ENCODE data around the gene NOXA1.

The NOXA1 gene

DNA sequence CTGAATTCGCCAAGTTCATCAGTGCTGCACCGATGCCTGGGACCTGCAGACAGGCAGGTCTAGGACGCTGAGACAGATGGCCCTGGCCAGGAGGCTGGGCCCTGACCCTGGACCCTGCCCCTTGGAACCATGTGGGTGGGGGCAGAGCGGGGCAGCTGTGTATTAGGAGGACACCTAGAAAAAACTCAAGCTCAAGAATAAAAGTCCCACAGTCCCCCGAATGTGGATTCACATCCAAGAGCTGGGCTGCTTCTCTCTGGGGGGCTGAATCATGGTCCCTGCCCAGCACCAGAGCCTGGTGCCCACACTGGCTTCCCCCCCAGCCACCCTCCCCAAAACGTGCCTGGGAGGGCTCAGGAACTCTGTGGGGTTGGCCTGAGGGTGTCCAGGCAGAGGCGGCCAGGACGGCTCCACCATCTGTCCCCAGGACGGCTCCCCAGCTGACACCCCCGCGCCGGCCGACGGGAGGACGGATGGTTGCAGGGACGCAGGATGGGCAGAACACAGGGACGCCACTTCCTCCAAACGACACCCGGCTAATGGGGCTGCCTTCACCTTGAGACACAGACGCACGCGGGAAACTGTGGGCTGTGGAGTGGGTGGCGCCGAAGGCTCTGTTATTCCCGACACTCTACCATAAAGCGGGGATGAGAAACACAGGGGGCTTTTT is 35.2 kb upstream of the NOXA1 start:
- no peak for DNase-seq (ENCODE audit: low read depth)

DNA sequence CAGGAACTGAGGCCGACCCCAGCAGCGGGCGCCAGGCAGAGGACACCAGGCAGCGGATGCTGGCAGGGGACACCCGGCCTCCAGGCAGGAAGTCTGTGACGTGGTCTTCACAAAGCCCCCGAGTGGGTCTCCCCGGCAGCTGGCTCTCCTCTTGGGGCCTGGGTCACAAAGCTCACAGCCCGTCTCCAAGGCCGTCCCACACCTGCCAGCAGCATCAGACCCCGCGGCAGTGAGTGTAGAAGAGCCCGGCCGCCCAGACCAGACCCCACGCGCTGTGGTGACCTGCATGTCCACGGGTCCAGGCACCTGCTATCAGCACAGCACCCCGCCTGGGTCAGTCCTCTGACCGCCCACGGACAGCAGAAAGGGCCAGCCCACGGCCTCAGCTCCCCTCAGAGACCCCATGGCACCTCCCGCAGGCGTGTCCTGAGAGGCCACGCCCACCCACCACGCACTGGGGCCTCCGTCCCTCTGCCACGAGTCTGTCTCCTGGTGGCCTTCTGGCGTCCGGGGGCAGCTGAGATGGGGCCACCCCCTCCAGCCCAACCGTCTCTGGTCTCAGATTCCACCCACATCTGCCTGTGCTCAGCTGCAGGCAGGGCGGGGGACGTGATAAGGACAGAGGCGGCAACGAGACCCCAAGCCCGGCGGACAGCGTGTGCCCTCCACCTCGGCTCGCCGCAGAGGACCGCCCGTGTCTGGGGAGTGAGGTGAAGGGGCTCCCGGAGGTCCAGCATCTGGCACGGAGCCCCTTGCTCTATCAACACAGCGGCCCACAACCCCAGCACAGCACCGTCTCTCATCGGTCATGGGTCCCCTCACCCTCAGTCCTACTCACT is 34.4 kb upstream of the NOXA1 start:
- DNase-seq (ENCODE audit: low read depth): no peak

- no peak for DNase-seq (ENCODE audit: low read depth)
Measured at GRCh38 chr9:137389428-137389746, 33.8 kb upstream of the NOXA1 start.

- no peak for DNase-seq (ENCODE audit: low read depth)
Measured at GRCh38 chr9:137390553-137391410, 32.4 kb upstream of the NOXA1 start.

GRCh38 chr9:137391411-137391754 is 31.8 kb upstream of the NOXA1 start:
- DNase-seq (ENCODE audit: low read depth): no peak

DNA sequence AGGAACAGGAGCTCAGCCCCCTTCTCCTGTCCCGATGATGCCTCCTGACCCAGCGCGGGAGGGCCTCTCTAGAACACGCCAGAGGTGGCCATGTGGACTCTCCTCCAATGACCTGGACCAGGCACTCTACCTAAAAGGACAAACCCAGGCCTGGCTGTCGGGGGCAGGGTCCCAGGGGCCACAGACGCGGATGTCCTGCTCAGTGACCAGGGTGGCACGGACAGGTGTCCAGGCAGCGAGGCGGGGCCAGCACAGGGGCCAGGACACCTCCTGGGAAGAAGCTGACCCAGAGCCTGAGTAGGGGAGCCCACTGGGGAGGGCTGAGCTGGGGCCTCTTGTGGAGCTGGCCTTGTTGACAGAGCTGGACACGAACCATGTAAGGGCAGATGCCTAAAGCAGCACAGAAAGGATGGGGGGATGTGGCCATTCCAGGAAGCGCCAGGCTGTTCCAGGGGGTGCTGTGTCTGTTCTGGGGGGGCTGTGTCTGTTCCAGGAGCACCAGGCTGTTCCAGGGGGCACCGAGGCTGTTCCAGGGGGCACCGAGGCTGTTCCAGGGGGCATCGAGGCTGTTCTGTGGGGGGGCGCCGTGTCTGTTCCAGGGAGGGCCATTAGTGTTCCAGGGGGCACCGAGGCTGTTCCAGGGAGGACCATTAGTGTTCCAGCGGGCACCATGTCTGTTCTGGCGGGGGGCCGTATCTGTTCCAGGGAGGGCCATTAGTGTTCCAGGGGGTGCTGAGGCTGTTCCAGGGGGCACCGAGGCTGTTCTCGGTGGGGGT is 30.8 kb upstream of the NOXA1 start:
- no peak for DNase-seq (ENCODE audit: low read depth)

GRCh38 chr9:137393176-137394150 is 29.7 kb upstream of the NOXA1 start:
- no peak for DNase-seq (ENCODE audit: low read depth)

DNA sequence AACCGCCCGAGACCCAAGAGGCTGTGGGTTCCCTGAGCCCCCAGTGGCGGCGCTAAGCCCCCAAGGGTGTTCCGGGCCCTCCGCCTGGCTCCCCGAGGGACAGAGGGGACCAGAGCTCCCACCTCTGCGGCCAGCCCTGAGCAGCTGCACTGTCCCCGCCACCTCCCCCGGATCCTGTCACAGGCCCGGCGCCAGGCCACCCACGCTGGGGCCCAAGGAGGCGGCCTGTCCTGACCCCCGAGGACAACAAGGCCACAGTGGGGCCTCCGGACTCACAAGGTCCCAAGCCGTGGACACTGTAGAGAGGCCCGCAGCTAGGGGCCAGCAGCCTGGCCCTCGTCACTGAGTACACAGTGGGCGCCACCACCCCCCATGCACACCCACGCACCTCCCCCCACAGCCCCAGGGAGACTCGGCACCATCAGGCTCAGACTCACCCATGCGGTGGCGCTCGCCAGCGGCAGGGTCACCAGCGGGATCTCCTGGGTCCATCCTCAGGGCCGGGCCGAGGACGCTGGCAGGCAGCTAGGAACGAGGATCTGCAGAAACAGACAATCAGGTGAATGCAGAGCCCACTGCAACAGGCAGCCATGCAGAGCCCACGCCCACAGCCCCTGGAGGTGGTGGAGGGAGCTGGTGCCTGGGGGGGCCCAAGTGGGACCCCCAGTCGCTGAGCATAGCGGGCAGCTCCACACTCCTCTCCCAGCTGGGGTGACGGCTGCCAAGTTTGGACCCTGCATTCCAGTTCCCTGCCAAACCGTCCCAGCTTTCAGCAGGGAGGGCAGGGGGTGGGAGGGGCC is 28.1 kb upstream of the NOXA1 start:
- no peak for DNase-seq (ENCODE audit: low read depth)

DNA sequence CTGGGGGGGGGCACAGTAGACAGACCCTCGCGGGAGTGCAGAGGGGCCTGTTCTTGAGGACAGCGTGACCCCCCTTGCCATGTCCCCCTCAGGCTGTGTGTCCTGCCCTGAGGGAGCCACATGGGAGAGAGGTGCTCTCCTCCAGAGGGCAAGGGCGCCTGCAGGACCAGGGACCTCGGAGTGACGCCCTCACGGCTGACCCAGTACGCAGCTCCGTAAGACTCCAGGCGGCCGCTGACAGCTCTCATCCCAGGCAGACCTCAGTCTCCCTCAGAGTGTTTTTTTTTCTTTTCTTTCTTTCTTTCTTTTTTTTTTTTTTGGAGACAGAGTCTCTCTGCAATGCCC is 27.6 kb upstream of the NOXA1 start:
- no peak for DNase-seq (ENCODE audit: low read depth)

DNA sequence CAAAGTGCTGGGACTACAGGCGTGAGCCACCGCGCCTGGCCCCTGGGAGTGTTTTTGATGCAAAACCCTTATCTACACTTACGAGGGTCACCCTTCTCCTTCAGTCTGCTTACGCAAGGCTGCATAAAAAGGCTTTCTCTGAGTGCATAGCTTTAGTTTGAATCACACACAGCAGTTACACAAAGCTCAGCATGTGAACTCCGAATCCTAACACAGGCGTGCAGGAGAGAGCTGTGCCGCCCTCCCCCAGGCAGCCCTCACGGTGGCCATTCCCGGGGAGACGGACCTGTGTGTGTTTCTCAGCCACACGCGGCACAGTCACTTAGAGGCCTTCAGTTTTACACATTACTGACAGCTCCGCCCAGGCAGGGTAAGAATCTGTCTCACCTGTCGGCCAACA is 27.0 kb upstream of the NOXA1 start:
- no peak for DNase-seq (ENCODE audit: low read depth)

GRCh38 chr9:137396634-137397367 is 26.4 kb upstream of the NOXA1 start:
- no peak for DNase-seq (ENCODE audit: low read depth)

DNA sequence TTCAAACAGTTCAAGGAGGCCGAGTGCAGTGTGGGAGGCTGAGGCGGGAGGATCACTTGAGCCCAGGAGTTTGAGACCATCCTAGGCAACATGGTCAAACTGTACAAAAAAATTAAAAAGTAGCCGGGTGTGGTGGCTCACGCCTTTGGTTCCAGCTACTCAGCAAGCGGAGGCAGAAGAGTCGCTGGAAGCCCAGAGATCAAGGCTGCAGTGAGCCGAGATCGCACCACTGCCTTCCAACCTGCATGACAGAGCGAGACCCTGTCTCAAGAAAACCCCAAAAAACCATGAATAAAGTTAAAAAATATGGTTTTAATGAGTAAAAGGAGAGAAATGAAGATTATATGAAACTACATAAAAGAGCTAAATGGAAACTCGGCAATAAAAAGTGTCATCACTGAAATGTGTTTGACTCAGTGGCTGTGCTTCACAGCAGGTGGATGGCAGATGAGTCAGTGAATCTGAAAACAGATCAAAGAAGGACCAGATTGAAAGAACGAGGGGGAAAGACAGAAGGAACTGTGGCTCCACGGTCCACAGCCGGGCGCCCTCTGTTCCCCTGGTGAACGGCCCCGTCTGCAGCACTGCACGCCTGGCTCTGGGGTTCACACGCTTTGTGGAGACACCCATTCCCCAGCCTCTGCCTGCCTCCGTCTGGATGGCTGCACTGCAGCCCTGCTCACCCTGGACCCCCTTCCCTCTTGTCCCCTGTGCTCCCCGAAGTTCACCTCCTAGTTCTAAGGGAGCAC is 25.3 kb upstream of the NOXA1 start:
- DNase-seq (ENCODE audit: low read depth): no peak

- DNase-seq (ENCODE audit: low read depth): no peak
Measured at GRCh38 chr9:137398561-137399468, 24.4 kb upstream of the NOXA1 start.

- DNase-seq (ENCODE audit: low read depth): no peak
Measured at GRCh38 chr9:137402746-137403145, 20.4 kb upstream of the NOXA1 start.

DNA sequence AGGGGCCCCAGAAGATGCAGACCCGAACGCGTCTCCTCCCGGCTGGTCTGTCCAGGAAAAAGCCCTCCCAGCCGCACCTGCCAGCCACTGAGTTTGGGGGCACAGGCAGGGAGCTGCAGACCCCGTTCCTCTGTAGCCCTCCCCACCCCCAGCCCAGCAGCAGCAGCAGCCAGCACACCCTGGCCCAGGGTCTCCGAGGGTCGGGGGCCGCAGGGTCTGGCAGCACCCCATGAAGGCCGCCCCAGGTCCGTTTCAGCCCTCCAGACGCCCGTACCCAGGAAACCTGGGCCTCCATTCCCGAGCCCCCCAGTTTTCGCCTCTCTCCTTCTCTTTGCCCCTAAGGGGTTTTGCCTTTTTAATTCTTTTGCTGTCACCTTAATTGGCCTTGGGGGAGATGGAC is 19.9 kb upstream of the NOXA1 start:
- DNase-seq (ENCODE audit: low read depth): no peak

DNA sequence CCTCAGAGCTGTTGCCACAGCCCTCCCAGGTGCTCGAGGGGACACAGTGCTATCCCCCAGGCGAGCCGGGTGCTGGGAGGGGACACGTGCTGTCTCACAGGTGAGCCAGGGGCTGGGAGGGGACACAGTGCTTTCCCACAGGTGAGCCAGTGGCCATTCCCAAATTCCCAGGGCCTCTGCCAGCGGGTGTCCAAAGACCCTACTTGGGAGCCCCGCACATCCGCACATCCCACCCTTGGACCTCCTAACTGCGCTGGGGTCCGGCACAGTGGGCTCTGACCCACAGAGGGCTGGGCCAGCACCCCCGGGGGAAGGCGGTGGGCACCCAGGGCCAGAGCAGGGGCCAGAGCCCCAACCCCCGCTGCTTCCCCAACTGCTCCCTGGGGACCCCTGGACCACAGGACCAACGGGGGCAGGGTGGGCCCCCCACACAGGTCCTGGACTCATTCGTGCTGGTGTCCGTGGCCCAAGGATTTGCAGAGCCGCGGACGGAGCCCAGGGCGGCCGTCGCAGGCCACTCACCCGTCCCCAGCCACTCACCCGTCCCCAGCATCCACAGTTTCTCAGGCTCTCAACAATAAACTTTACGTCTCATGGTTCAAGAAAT is 18.1 kb upstream of the NOXA1 start:
- no peak for DNase-seq (ENCODE audit: low read depth)

- no peak for DNase-seq (ENCODE audit: low read depth)
Measured at GRCh38 chr9:137405677-137406081, 17.5 kb upstream of the NOXA1 start.

Measured in activated T-helper 9 cell treated with anti-CD3 and anti-CD28 coated beads, Interleukin-2, amount 50 U/mL, for 16 hours (primary cell).